ENCODE data around the gene PACS2.

The PACS2 gene

DNA sequence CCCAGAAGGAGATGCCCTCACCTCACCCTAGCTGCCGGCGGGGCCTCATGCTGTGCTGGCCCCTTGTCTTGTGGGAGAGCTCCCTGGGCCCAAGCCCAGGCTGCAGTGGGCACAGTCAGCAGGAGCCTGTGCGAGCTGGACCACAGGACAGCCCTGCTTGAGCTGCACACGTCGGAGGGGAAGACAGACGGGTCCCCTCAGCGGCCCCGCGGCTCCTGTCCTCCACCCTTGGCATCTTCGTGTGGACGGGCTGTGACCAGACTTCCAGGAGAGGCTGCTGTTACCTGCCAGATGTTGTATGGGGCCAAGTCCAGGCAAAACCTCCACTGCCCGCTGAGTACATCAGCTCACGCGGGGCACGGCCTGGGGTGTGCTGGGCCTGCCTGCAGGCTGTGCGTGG lies 74.4 kb downstream of the PACS2 start:
- DNase-seq, result no peak

DNA sequence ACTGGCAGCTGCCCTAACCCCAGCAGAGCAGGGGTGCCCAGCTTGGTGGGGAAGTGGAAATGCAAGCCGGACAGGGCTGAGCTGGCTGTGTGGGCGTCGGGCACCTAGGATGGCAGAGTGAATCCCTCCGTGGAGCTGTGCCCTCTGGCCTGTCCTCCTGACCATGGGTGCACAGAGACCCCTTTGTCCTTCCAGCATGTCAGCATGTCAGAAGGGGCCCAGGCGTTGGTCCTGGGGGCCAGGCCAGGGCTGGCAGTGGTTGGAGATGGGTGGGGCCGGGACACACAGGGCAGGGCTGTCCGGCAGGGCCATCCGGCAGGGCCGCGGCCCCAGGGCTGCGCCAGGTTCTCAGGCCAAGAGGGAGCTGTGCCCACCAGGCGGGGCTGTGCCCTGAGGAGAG lies 75.0 kb downstream of the PACS2 start:
- DNase-seq, result no peak

DNA sequence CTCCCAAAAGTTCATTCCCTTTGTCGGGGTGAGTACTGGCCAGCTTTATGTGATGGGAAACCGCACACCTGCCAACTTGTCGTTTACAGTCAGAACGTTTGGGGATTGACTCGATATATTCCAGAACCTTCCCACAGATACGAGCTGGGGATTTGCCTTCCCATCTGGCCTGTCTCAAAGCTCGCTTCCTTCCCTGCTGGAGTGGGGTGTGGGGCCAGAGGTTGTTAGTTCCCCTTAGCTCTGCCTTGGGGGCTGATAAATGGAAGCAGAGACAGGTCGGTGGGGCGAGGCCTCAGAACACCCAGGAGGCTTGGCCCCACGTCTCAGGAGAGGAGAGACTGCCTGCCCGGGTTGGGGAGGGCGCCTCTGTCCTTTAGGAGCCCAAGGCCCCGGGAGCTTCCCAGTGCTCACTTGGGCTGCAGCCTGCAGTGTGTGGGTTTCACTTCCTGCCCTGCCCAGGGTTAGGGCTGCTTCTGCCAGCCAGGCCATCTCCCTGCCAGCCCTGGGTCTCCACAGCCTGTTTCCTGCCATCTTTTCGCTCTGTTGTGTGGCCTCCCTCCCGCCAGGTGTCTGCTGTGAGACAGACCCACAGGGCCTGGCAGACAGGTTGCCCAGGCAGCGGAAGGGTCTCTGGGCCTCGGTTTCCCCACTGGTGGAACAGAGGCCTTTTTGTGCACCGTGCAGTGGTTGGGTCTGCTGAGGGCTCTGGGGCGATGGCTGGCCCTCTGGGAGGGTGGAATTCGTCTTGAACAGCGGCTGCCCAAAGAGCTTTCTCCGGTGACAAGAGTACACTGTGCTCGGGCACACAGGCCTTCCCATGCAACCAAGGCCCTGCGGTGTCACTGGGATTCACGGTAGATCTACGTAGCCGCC lies 75.7 kb downstream of the PACS2 start:
- DNase-seq, result no peak

GRCh38 chr14:105390849-105391500 lies 76.4 kb downstream of the PACS2 start:
- DNase-seq, result no peak

GRCh38 chr14:105391541-105391940 lies 77.0 kb downstream of the PACS2 start:
- no peak for DNase-seq

- no peak for DNase-seq
These were observed 77.9 kb downstream of the PACS2 start for GRCh38 chr14:105392131-105393090.

DNA sequence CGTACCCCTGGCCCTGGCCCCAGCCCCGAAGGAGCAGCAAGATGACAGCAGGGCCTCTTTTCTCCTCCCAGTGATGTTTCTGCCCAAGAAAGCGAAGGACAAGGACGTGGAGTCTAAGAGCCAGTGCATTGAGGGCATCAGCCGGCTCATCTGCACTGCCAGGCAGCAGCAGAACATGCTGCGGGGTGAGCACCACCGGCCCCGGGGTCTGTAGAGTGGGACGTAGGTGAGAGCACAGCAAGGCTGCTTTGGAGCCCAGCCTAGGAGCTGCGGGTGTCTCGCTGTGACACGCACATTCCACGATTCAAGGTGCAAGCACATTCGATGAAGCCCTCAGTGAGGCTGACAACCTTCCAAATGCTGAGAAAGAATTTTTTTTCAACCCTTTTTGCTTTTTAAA lies 78.6 kb downstream of the PACS2 start:
- no peak for DNase-seq

GRCh38 chr14:105394714-105395537 lies 80.4 kb downstream of the PACS2 start:
- DNase-seq, result no peak

DNA sequence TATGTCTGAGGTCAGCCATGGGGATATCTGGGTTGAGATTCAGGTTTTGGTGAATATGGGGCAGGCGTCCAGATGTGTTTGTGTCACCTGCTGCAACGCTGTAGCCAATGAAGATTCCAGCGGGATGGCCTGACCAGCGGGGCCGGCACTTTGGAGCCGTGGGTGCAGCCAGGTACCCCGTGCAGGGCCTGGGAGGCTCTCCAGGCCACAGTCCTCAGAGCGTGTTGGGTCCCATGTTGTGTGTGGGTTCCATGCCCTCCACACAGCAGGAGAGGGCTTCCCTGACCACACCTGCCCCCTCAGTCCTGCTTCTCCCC lies 80.9 kb downstream of the PACS2 start:
- DNase-seq, result no peak

GRCh38 chr14:105397350-105397931 lies 82.9 kb downstream of the PACS2 start:
- DNase-seq, result no peak

DNA sequence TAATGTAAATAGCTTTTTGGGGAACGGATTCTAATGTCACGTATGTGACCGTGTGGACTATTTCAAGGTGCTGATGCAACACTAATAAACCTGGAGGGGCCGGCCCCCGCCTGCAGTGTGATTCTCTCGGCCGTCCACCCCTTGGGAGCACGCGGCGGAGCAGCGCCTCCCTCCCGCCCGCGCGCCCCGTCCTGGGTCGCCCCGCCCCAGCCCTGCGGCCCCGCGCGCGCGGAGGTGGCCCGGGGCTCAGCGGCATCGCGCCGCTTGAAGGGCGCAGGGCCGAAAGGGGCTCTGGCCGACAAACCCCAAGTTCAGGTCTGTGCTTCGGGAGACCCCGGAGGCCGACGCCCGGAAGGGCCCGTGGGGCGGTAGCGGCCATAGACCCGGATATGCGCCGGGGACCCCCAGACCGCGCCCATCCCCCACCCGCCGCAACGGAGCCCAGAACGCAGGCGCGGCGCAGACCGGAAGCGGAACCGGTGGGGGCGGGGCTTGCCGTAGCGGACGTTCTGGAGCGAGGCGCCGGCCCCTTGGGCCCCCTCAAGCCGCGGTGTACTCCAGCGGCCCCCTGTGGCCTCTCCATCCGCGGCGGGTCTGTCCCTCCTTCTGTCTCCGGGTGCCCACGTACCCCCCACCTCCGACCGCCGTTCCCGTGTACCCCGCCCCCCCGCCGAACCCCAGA lies 83.6 kb downstream of the PACS2 start, which contains the start of gene TEX22:
TEX22 (plus strand) TSS at position 495 of the 682 bp plus-strand sequence. CDS start 803 bp downstream, outside the sequence.
- peak; percentile 94 for DNase-seq

GRCh38 chr14:105398726-105399465 lies 84.3 kb downstream of the PACS2 start:
- DNase-seq, result no peak

- no peak for DNase-seq
These were observed 84.9 kb downstream of the PACS2 start for GRCh38 chr14:105399466-105399775.

DNA sequence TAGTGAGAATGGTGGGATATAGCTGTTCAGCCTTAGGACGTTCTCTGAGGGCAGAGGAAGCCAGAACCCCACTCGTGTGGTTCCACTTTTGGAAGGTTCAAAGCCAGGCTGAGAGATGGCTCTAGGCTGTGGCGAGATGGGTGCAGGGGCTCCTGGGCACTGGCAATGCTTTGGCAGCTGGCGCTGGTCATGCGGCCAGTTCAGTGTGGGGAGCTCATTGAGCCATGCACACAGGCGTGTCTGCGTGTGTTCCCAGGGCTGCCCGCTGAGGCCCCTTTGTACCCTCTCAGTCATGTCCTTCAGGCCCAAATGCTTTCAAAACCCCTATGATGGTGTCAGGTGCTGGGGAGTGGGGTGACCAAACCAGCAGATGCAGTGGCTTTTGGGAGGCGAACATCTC lies 85.5 kb downstream of the PACS2 start:
- DNase-seq, result no peak

- DNase-seq, result no peak
These were observed 87.2 kb downstream of the PACS2 start for GRCh38 chr14:105401699-105402098.

DNA sequence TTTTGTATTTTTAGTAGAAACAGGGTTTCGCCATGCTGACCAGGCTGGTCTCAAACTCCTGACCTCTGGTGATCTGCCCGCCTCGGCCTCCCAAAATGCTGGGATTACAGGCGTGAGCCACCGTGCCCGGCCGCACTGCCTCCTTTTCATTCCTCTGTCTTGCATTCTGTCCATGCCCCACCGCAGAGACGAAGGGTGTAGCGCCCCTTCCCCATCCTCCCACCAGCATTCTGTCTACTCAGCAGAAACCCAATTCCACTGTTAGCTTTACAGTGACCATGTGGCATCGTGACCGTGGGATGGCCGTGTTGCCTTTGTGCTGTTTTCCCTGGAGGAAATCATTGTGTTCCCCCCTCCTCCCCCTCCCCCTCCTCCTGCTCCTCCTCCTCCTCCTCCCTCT lies 94.0 kb downstream of the PACS2 start:
- no peak for DNase-seq

DNA sequence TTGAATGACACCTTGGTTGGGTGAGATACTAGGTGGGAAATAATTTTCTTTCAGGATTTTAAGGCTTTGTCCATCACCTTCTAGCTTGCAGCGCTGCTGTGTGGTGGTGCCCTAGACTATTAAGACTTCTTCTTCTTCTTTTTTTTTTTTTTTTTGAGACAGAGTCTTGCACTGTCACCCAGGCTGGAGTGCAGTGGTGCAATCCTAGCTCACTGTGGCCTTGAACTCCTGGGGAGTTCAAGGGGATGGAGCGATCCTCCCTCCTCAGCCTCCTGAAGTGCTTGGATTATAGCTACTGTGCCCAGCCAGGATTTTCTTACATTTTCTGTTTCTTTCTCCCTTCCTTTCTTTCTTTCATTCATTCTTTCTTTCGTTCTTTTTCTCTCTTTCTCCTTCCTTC lies 94.8 kb downstream of the PACS2 start:
- no peak for DNase-seq

DNA sequence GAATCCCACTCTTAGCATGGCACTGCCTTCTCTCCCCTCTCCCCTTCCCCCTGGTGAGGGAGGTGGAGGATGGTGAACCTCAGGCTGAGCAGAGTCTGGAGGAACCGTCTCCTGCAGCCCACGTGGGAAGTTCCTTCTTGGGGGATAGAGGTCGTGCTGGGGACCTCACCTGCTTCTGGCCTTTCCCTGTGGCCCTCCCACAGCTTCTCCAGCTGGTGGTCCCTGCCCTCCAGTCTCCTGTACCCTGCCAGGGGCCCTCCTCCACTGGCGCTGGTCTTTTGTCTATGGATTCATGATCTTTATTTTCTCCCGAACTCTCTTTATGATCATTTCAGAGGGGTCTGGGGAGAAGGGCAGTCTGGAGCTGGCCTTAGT lies 96.1 kb downstream of the PACS2 start:
- DNase-seq, result no peak

DNA sequence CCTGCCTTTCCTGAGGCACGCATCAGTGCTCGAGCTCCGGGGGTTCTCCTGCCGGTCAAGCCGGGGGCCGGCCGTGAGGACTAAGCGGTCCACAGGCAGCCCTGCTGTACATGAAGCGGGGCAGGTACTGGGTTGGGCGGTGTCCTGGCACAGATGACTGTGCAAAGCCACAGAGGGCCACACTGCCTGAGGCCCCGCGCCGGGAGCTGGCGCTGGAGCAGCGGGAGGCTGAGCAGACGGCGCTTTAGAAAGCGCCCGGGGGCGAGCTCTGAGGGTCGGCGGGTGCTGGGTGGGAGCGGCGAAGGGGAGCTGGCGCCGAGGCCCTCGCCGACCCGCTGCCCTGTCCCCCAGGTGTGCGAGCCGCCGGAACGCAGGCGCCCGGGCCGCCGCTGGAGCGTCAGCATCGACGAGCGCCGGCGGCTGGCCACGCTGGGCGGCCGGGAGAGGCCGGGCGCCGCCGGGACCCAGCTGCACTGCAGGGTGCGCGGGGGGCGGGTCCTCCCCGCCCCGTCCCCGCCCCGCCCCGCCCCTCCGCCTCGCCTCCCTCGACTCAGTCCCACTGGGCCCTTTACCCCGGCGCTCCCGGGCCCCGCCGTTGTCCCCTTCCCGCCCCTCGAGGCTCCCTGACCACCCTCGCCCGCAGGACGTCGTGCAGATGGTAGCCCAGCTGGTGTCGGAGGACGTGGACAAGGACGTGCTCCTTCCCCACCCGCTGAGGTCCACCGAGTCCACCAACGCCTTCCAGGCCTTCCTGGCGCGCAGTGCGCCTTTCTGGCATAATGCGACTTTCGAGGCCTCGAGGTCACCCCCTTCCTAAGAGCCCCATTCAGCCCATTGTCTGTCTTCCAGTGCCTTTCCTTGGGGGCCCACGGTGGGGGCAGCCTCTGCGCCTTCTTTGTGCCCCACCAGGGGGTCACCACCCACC lies 96.7 kb downstream of the PACS2 start:
- peak; percentile 66 for DNase-seq

Data from CD4-positive, alpha-beta T cell treated with Interleukin-17A for 4 hours (primary cell).